NT2/D1 (cell line): ENCODE data around the gene TSC22D1.

Source experiments
- DNase-seq: peaks from one replicate; pipeline ENCODE4 v3.0.0-alpha.2; 2011; ENCODE audit warnings: low read depth, low spot score
- H3K27me3 ChIP-seq: 2 replicates; pipeline ENCODE4 v1.6.0; 2011; ENCODE audit warnings: mild to moderate bottlenecking; ENCODE audit not compliant: insufficient read length, insufficient read depth
- H3K36me3 ChIP-seq: 2 replicates; pipeline ENCODE4 v1.6.1; 2011; ENCODE audit warnings: mild to moderate bottlenecking, low read length, mixed read lengths; ENCODE audit not compliant: insufficient read depth, insufficient read length
- H3K4me1 ChIP-seq: 2 replicates; pipeline ENCODE4 v1.5.1; 2011; ENCODE audit not compliant: insufficient read depth, insufficient read length
- H3K4me3 ChIP-seq: 2 replicates; pipeline ENCODE4 v1.5.1; 2011; ENCODE audit warnings: low read depth; ENCODE audit not compliant: insufficient read length
- H3K9ac ChIP-seq: 2 replicates; pipeline ENCODE4 v1.6.0; 2011; ENCODE audit warnings: low read depth; ENCODE audit not compliant: insufficient read length
- H3K9me3 ChIP-seq: 2 replicates; pipeline ENCODE4 v1.5.1; 2011; ENCODE audit warnings: mild to moderate bottlenecking, low read length; ENCODE audit not compliant: insufficient read depth
- SUZ12 ChIP-seq: IDR thresholded peaks from 2 replicates; pipeline ENCODE4 v1.6.1; 2011; ENCODE audit not compliant: insufficient read length, insufficient read depth; ENCODE audit errors: extremely low read depth
- YY1 ChIP-seq: IDR thresholded peaks from 2 replicates; pipeline ENCODE4 v1.6.1; 2011; ENCODE audit not compliant: insufficient read length, insufficient read depth
- ZNF274 ChIP-seq: IDR thresholded peaks from 2 replicates; pipeline ENCODE4 v1.6.1; 2011; ENCODE audit warnings: mild to moderate bottlenecking, low read depth, low read length

The TSC22D1 gene

DNA sequence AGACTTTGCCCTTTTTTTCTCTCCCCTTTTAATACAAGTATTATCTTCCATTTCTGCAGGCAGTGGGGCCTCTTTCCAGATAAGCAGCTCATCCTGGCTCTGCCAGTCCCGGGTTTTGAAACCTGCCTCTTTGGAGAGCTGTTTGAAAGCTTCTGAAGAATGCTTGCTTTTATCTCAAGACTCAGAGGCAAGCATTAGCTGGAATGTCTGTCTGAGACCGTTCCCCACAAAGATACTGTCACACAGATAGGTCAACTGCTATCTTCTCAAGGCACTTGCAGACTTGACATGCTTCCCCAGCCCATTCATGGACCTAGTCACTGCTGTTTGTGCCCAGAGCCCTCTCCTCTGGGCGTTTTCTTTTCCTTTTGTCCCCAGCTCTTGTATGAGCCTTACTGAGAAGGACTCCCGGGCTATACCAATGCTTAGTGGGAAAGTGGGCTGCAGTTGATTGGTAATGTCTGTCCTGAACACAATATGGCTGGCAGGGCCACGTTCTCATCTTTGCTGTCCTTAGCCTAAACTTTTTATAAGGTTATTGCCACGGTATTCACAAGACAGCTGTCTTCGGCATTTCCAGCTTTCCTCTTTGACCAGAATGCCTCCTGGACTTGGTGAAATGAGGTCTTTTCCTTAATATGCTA lies 189.1 kb downstream of the TSC22D1 start:
- H3K9me3 ChIP-seq: no peaks in the 10 kb centered on the region
- no peak for DNase-seq

DNA sequence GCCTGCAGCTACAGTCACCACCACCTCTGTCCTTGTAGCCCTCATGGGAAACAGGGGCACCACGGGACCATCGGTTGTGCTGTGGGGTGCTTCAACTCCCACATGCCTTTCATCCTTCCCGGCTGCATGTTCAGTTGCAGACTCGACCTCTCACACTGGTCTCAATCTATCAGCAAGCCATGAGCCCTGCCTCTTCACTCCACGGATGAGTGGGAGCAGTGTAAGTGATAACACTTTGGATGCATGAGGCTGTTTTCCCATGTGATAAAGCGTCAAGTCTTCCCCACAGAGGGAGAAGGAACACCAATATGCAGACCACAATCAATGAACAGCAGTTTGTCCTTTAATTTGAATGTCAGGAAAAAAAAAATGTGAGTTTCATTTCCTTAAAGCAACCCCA lies 190.3 kb downstream of the TSC22D1 start:
- TF ChIP-seq SUZ12 (no peak), YY1 (no peak), ZNF274 (no peak)
- no peaks in the 10 kb centered on the region for H3K9me3 ChIP-seq
- H3K9ac ChIP-seq: no peak overlapping the region
- H3K4me3 ChIP-seq: no peak overlapping the region
- no peaks in the 10 kb centered on the region for H3K36me3 ChIP-seq
- H3K4me1 ChIP-seq: no peaks in the 10 kb centered on the region
- no peaks in the 10 kb centered on the region for H3K27me3 ChIP-seq
- no peak for DNase-seq

More for the DNA sequence above, 189.1 kb downstream of the TSC22D1 start:
- Histone ChIP-seq H3K36me3 (no peaks in the 10 kb centered on the region), H3K4me3 (no peak overlapping the region), H3K4me1 (no peaks in the 10 kb centered on the region), H3K9ac (no peak overlapping the region), H3K27me3 (no peaks in the 10 kb centered on the region)
- TF ChIP-seq SUZ12 (no peak), YY1 (no peak), ZNF274 (no peak)

DNA sequence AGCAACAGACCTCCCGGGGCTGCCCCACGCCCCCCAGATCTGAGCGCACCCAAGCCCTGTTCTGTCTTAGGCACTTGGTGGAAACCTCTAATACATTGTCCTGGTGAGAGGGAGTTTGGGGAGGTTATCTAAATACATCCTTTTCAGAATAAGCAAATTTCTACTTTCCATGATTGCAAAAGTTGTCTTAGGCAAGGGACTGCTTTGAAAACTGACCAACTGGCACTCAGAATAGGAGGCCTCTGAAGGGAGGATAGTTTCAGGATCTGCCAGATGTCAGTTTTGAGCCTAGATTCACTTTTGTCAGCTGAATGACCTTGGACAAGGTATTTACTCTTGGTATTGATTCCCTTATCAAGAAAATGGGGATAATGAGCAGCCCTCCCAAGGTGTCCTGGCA lies 190.7 kb downstream of the TSC22D1 start:
- DNase-seq: no peak
- no peak overlapping the region for H3K4me3 ChIP-seq
- TF ChIP-seq SUZ12: no peak
- no peak for TF ChIP-seq YY1
- TF ChIP-seq ZNF274: no peak
- no peak overlapping the region for H3K9ac ChIP-seq
- no peaks in the 10 kb centered on the region for H3K9me3 ChIP-seq
- no peaks in the 10 kb centered on the region for H3K27me3 ChIP-seq
- H3K36me3 ChIP-seq: no peaks in the 10 kb centered on the region
- H3K4me1 ChIP-seq: no peaks in the 10 kb centered on the region

DNA sequence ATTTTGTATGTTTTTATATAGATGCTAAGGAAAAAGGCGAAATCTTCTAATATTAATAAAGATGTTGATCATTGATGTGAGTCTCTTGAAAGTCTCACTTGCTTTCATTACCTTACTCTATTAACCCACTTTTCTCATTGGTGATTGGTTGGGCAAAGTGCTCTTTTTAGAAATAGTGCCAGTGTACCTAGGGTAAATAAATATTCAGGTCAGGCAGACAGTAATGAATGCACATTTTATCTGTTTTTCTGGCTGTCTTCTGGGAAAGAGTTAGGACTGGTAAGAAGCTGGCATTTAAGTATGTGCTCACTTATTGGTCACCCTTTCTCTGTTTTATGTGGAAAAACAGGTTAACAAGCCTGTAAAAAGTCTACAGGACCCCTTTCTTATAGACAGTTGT lies 191.4 kb downstream of the TSC22D1 start:
- Histone ChIP-seq H3K4me1 (no peaks in the 10 kb centered on the region), H3K36me3 (no peaks in the 10 kb centered on the region), H3K27me3 (no peaks in the 10 kb centered on the region), H3K4me3 (no peak overlapping the region), H3K9ac (no peak overlapping the region), H3K9me3 (no peaks in the 10 kb centered on the region)
- DNase-seq: no peak
- no peak for TF ChIP-seq YY1
- no peak for TF ChIP-seq ZNF274
- TF ChIP-seq SUZ12: no peak

DNA sequence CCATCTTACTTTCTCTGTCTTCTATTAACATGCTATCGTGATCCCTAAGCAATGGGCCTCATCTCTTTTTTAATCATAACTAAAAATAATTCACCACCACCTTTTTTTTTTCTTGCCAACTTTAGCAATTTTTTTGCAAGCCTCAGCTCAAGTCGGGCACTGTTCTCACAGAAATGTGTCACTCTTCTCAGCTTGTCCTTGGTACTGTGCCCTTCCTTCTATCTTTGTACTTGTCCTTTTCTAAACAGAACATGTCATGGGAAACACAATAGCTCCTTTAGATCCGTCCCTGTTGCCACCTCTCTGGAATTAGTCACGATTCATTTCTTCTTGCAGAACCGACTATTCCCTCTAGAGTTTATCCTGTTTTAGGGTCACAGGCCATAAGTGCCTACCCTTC lies 192.2 kb downstream of the TSC22D1 start:
- no peaks in the 10 kb centered on the region for H3K27me3 ChIP-seq
- TF ChIP-seq YY1 (no peak), SUZ12 (no peak), ZNF274 (no peak)
- no peaks in the 10 kb centered on the region for H3K36me3 ChIP-seq
- no peak for DNase-seq
- H3K4me3 ChIP-seq: no peak overlapping the region
- H3K4me1 ChIP-seq: no peaks in the 10 kb centered on the region
- H3K9ac ChIP-seq: no peak overlapping the region
- H3K9me3 ChIP-seq: no peaks in the 10 kb centered on the region

DNA sequence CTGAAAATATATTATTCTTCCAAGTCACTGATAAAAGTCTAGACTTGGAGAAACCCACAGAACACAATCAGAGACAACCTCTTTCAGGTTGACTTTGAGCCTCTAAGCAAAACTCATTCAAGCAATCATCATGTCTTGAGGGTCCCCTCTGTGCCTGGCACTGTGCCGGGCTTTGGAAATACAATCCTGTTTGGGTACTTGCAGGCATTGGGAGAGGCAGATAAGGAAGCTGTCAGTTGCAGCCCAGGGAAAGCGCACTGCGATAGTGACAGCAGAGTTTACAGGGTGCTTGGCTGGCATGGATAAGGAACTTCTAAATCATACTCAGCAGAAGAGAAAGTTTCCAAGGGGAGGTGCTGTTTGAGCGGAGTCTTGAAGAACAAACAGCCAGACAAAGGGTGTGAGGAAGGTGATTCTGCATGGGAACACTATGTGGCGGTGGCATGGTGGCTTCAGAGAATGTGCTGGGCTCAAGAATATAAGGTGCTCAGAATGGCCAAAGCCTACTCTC lies 193.4 kb downstream of the TSC22D1 start:
- no peak overlapping the region for H3K9ac ChIP-seq
- no peaks in the 10 kb centered on the region for H3K36me3 ChIP-seq
- no peaks in the 10 kb centered on the region for H3K4me1 ChIP-seq
- H3K4me3 ChIP-seq: no peak overlapping the region
- DNase-seq: no peak
- TF ChIP-seq YY1 (no peak), SUZ12 (no peak), ZNF274 (no peak)
- no peaks in the 10 kb centered on the region for H3K9me3 ChIP-seq
- H3K27me3 ChIP-seq: no peaks in the 10 kb centered on the region
